ENCODE results near the gene DUOXA1.

The DUOXA1 gene

DNA sequence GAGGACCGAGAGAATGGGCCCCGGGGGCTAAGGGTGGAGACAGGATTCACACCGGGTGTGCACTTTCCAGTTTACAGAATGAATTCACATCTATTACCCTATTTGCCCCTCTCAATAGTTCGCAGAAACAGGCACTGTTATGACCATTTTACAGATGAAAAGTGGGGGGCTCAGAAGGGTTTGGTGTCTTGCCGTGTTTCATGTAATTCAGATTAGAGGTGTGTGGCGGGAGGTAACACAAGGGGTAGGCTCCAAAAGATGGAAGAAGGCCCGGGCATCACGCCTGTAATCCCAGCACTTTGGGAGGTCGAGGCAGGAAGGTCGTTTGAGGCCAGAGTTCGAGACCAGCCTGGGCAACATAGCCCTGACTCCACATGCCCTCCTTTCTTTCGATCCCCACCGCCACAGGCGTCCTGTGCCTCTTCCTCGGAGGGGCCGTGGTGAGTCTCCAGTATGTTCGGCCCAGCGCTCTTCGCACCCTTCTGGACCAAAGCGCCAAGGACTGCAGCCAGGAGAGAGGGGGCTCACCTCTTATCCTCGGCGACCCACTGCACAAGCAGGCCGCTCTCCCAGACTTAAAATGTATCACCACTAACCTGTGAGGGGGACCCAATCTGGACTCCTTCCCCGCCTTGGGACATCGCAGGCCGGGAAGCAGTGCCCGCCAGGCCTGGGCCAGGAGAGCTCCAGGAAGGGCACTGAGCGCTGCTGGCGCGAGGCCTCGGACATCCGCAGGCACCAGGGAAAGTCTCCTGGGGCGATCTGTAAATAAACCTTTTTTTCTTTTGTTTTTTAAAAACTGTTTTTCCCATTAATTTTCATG lies 12.2 kb downstream of the DUOXA1 start:
- no peak for DNase-seq (ENCODE audit: low read depth)
- TF ChIP-seq CTCF (IDR thresholded peaks at IDR 0.05; ENCODE audit: control insufficient read depth, extremely low read depth, insufficient read depth) = no peak
- H3K4me3 ChIP-seq (ENCODE audit: low read depth, low read length) = no peak overlapping the region

DNA sequence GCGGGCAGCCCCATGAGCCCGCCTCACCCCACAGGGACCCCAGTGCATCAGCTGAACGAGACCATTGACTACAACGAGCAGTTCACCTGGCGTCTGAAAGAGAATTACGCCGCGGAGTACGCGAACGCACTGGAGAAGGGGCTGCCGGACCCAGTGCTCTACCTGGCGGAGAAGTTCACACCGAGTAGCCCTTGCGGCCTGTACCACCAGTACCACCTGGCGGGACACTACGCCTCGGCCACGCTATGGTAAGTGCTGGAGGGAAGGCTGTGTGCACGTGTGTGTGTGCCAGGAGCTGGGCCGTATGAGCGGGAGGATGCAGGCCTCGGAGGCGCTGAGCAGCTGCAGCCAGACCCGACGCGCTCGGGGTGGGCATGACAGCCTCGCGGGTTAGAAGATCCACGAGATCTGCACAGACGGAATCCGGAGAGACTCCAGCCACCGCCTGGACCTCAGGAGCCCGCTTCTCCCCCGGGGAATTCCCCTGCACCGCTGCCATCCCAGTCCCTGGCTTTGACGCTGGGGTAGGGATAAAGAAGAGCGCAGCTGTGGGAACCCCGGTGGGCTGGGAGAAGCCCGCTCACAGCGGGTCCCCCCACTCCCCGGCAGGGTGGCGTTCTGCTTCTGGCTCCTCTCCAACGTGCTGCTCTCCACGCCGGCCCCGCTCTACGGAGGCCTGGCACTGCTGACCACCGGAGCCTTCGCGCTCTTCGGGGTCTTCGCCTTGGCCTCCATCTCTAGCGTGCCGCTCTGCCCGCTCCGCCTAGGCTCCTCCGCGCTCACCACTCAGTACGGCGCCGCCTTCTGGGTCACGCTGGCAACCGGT lies 13.0 kb downstream of the DUOXA1 start:
- no peak overlapping the region for H3K4me3 ChIP-seq (ENCODE audit: low read depth, low read length)
- DNase-seq (ENCODE audit: low read depth) = no peak
- no peak for TF ChIP-seq CTCF (IDR thresholded peaks at IDR 0.05; ENCODE audit: control insufficient read depth, extremely low read depth, insufficient read depth)

GRCh38 chr15:45116006-45116481 lies 13.6 kb downstream of the DUOXA1 start:
- no peak for DNase-seq (ENCODE audit: low read depth)
- H3K4me3 ChIP-seq (ENCODE audit: low read depth, low read length) = no peak overlapping the region
- no peak for TF ChIP-seq CTCF (IDR thresholded peaks at IDR 0.05; ENCODE audit: control insufficient read depth, extremely low read depth, insufficient read depth)

DNA sequence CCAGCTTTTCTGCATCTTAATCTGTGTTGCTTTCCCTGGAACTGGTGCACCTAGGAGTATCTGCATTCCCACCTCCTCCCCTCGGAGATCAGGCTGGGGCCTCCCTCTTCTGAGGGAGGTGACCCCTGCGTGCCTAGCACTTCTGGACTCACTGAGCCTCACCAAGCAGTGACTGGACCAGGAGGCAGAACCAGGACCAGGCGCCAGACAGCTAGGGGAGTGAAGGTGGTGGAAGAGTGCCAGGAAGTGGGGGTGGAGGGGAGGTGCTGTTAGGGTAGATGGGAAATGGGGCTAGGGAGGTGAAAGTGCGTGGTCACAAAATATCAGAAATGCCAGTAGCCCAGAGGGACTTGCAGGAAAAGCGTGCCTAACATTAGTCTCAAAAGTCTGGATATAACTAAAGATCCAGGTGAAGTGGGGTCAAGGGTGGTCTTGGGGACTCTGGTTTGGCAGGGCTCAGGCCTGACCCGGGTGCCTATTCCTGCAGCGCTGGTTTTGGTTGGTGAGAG lies 14.3 kb downstream of the DUOXA1 start:
- TF ChIP-seq CTCF (IDR thresholded peaks at IDR 0.05; ENCODE audit: control insufficient read depth, extremely low read depth, insufficient read depth) = no peak
- no peak for DNase-seq (ENCODE audit: low read depth)
- no peak overlapping the region for H3K4me3 ChIP-seq (ENCODE audit: low read depth, low read length)

DNA sequence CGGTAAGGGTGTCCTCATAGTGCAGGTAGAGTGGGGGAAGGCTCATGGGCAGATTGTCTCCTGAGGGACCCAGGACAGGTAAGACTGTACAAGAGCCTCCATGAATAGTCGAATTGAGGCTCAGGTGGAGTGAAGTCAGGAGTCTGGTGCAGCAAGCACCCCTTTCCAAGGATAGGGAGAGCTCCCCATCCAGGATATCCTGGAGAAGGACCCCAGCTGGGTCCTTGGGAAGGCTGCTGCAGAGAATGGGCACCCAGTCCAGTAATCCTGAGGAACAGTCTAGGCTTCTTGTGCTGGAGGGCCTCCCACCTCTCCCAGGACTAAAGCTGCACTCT lies 15.0 kb downstream of the DUOXA1 start:
- H3K4me3 ChIP-seq (ENCODE audit: low read depth, low read length) = no peak overlapping the region
- no peak for DNase-seq (ENCODE audit: low read depth)
- TF ChIP-seq CTCF (IDR thresholded peaks at IDR 0.05; ENCODE audit: control insufficient read depth, extremely low read depth, insufficient read depth) = no peak

- no peak within 1 kb of the TSS for H3K4me3 ChIP-seq (ENCODE audit: low read depth, low read length)
- DNase-seq (ENCODE audit: low read depth) = no peak
- no peak for TF ChIP-seq CTCF (IDR thresholded peaks at IDR 0.05; ENCODE audit: control insufficient read depth, extremely low read depth, insufficient read depth)
Observed at GRCh38 chr15:45114076-45114750, 15.5 kb downstream of the DUOXA1 start, which contains the start of the genes DUOX2 and DUOXA2. TSS of gene DUOX2 (minus strand) at chr15:45114172. CDS start at chr15:45113411, 761 bp downstream. TSS of gene DUOXA2 (plus strand) at chr15:45114326. CDS start at chr15:45114606, 280 bp downstream.

Data from LNCaP clone FGC (cell line).